NCI-H82 treated with DMSO at 0.1 percent for 48 hours (cell line): ENCODE results near the gene TSN.

ENCODE experiments used
- DNase-seq: peaks from one replicate; lab custom pipeline; 2025; ENCODE audit not compliant: unreplicated experiment; lab: John Stamatoyannopoulos, UW

The TSN gene

DNA sequence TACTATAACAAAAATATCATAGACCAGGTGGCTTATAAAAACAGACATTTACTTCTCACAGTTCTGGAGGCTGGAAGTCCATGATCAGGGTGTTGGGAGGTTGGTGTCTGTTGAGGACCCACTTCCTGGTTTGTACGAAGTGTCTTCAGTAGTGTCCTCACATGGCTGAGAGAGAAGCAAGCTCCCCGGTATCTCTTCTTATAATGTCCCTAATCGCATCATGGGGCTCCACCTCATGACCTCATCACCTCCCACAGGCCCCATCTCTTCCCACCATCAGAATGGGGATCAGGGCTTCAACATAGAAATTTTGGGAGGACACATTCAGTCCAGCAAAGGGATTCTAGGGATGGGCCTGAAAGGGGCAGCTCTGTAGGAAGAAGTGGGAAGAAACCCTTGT, 14.0 kb upstream of the TSN start:
- no peak for DNase-seq

DNA sequence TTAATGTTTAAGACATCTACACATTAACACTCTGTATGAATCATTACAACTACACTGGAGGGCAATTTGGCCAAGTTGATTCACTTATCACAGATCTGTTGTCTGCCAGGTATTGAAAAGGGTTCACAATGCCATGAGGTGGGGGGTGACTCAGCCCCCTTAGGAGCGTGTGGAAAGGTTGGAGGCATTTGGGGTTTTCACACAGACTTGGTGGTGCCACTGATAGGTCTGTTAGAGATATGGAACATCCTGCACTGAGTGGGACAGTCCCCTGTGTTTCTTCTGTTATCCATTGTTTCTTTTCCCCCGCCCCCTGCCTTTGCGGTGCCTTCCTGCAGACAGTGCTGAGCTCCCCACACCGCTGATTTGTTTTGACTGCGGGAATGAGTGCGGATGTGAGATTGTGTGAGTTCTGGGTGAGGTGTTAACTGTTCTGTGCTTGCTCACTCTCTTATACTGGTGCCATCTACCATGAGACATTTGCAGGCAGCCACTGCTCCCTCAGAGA, 9.3 kb upstream of the TSN start:
- DNase-seq = no peak

DNA sequence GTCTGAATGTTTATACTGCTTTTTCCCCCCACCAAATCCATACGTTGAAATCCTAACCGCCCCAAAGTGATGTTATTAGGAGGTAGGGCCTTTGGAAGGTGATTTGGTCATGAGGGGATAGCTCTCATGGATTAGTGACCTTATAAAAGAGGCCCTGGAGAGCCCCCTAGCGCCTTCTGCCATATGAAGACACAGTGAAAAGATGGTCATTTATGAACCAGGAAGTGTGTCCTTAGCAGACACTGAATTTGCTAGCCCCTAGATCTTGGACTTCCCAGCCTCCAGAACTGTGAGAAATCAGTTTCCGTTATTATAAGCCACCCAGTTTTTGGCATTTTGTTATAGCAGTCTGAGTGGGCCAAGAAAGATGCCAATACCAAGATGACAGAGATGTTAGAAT, 7.2 kb upstream of the TSN start:
- DNase-seq = no peak

DNA sequence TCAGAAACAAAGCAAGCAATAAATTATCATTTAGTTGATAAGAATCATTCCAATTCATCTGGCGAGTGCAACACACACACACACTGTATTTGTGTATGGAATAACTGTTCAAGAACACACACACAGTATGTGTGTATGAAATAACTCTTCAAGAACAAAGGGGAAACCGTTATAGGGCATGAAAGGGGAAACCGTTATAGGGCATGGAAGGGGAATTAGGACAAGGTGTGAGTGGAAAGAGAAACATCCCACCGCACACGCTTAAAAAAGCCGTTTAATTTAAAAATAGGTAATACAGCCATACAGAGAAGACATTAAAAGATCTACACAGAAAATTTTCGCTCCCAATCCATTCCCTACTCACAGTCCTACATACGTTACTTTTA, 607 bp upstream of the TSN start:
- no peak for DNase-seq

DNA sequence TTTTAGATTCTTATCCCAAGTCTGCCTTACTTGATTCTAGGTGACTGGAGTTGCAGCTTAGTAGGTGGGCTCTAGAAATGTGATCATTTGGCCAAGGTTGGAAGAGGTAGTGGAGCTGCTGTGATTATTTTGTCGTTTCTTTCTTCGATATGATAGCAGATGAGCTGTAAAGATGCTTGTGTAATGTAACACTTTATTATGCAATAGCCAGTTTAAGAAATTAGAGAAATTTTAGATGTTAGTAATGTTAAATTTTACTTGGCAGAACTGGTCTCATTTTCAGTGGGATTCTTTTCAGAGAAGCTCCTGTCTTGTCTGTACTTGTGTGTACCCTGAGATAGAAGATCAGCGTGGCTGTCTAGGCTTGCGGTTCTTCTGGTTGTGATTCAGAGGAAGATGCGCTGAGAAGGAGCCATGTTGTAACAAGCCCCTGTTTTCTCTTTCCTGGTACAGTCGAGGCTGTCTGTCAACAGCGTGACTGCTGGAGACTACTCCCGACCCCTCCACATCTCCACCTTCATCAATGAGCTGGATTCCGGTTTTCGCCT, 9.3 kb downstream of the TSN start:
- DNase-seq = no peak

DNA sequence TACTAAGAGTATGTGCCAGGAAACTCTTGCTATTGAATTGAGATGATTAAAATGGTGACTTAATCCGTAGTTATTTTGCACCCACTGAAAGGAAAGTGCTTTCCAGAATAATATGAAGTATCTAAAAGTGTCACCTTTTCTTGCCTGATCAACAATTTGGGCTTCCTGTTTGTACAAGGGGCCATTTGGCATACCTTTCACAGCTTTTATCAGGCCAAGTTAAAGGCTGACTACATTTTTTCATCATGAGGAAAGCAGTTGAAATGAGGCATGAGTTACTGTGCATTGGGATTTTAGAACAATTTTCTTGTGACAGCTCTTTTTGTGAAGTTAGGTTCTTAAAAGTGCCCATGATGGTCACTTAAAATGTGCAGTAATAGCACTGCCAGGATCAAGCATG, 11.2 kb downstream of the TSN start:
- DNase-seq = no peak

DNA sequence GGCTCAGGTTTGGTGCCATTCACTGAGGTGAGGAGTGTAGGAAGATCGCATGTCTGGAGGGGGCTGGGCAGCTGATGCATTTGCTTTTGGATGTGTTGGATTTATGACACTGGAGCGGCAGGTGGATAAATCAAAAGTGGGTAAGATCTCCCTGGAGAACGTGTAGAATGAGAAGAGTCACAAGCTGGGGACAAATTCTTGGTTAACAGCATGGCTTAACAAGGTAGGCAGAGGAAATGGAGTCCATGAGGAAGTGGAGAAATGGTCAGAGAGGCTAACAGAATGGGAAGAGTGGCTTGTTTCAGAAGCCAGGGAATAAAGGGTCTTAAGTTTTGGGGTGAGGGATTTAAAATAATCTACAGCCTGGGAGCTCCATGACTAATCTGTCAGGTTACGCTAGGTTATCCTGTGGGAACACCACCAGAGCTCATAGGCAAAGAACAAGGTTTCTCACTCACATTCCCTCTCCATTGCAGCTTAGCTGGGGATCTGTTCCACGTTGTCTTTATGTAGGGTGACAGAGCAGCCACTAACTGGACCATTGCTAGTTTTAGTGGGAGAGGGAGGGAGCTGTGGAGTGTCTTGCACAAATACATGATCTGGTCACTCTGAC, 12.8 kb downstream of the TSN start:
- no peak for DNase-seq

DNA sequence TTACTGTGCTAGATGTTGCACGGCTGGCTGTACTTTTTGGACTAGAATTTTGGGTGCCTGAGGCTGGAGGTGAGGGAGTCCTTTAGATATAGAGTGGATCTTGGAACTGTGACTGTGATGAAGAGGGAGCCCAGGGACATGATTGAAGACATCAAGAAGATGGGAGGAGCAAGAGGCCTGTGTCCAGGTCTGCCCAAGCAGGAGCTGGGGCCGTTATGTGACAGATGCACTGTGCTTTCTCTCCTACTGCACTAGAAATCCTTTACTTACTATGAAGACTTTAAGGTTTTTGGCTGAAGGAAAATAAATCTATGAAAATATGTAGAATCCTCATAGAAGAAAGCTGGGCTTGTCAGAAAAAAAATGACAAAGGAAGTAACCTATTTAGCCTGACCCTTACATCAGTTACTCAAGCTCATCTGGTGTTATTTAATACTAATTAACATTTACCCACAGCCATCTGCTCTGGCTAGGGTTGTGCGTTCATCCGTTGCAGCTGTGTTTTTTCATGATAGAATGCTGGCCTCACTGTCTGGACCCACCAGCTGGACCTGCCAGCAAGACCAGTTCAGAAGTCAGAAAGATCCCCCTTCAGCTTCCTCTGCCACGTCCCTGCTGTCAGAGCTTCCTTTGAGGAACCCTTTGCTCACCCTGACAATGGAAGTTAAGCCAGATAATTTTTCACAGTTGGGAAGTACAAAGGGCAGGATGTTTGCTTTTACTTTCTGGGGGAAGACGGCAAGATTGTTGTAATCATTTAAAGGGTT, 16.7 kb downstream of the TSN start:
- peak; percentile 87 for DNase-seq

DNA sequence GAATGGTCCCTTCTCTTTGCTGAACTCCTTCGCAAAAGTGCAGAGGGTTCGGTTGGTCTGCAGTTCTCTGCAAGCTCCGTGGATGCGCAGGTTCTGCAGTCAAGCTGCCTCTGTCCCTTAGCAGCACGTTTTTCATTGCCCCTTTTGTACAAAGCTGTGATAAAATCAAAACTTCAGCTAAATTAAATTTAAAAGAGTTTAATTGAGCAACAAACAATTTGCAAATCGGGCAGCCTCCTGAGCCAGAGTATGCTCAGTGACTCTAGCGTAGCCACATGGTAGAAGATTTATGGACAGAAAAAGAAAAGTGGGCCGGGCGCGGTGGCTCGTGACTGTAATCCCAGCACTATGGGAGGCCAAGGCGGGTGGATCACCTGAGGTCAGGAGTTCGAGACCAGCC, 18.8 kb downstream of the TSN start:
- no peak for DNase-seq

DNA sequence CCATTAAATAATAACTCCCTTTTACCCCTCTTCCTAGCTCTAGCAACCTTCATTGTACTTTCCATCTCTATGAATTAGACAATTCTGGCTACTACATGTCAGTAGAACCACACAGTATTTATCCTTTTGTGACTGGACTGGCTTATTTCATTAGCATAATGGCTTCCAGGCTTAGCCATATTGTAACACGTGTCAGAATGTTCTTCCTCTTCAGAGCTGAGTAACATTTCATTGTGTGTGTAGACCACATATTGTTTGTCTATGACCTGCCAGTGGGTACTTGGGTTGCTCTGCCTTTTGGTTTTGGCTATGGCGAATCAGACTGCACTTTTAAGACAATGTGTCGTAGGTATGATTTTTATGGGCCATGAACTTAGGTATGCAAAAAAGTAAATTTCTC, 20.9 kb downstream of the TSN start:
- no peak for DNase-seq

DNA sequence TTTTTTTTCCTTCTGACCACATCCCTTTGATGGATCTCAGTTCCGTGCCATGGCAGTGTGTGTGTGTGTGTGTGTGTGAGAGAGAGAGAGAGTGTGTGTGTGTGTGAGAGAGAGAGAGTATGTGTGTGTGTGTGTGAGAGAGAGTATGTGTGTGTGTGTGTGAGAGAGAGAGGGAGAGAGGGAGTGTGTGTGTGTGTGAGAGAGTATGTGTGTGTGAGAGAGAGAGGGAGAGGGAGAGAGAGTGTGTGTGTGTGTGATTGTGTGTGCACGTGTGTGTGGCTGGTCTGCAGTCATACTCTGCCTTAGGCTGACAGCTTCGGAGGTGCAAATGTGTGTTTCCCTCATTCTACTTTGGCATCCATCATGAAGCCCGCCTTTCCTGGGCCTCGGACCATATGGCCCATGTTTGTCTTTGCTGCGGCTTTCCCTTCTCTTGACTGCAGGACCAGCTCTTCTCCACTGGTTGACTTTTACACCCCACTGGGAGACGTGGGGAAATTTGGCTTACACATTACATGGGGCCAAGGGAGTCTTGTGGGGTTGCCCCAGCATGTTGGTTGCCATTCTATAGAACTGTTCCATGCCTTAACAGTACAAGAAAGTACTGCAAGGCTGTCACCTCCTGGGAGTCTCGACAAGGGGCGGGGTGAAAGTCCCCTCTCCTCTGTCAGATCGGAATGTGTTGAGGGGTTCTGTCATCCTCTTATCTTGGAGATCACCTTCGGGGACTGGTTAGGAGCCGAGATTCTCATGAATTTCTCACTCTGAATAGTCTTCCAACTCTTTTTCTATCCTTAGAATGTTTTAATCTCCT, 21.6 kb downstream of the TSN start:
- no peak for DNase-seq

DNA sequence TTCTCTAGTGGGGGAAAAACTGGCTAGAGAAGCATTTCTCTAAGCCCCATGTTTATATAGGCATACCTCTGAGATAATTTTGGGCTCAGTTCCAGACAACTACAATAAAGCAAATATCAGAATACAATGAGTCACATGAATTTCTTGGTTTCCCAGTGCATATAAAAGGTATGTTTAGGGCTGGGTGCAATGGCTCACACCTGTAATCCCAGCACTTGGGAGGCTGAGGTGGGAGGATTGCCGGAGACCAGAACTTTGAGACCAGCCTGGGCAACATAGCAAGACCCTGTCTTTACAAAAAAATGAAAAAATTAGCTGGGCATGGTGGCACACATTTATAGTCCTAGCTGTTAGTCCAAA, 22.2 kb downstream of the TSN start:
- no peak for DNase-seq

DNA sequence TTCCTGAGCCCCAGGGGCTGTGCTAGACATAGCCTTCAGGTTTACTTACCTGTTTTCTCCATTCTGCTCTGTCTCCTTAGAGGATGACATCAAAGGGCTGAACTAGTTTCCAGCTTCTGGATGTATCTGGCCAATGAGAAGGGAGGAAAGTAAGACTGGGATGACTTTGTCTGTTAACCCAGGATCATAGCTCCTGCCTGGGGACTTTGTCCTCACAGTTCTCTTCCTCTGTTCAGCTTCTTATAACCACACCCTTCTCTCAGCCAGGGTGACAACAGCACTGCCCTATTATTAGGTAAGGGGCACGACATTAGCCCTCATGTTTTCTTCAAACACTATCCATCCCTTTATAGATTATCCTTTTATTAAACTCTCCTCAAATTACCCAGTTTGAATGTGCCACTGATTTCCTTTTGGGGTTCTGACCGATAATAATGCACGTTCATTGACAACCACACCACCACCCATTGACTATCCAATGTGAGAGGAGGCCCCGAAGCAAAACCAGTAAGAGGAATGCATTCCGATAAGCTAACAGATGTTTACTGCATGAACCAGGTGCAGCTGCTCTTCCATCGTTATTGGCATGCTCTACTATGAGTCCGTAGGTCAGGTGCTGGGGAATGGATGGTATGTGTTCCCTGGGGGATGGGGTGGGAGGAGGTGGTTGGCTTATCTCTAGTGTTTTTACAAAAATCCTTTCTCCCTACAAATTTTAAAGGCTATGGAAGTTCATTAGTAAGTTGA, 23.5 kb downstream of the TSN start:
- no peak for DNase-seq

DNA sequence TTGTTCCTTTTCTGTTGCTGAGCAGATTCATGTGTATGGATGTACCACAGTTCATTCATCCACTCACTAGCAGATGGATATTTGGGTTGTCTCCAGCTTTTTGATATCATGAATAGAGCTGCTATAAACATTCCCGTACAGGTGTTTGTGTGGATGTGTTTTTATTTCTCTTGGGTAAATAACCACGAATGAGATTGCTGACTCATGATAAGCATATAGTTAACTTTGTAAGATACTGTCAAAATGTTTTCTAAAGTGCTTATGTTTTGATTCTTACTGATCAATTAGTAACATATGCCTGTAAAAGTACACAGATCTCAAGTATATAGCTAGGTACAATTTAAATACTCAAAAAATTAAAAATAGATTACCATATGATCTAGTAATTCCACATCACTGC, 27.7 kb downstream of the TSN start:
- no peak for DNase-seq

DNA sequence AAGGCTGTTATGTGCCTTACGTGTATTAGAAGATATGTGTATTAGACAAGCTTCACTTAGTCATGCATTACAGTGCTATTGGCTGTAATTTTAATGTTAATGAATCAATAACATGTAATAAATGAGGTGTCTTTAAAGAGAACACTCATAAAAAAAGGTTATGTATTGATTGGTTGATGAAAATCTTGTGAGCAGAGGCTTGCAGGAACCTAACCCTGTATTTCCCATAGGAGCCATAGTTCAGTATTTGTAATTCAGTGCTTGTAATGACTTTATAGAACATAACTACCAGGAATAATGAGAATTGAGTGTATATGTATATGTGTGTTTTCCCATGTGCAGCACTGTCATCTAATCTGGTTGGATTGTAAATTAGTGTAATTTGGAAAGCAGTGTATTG, 33.2 kb downstream of the TSN start:
- DNase-seq = no peak

DNA sequence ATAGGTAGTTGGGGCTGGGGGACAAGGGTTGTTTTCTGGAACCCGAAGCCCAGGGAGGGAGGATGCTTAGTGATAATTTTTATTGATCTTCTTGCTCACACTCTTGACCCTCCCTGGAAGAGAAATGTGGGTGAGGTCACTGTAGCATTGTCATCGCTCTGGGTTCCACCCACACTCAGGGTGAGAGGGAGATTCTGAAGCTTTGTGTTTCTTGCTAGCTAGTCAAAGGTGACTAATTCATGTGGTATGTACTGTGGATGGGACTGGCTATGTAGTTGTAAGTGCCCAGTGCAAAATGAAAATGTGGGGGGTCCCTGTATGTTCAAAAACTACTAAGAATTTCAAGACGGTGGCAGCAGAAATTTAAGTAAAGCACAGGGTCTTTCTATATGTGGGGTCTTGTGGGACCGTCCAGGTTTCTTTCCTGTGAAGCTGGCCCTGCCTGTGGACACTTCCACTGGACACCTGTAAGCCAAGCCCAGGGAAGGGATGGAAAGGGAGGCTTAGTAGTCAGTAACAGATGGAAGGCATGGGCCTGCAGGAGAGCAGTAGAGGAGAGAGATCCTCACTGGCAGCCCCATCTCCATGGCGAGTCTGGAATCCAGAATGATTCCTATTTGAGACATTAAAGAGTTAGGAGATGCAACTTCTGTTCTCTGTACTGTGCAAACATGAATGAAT, 35.0 kb downstream of the TSN start:
- no peak for DNase-seq

DNA sequence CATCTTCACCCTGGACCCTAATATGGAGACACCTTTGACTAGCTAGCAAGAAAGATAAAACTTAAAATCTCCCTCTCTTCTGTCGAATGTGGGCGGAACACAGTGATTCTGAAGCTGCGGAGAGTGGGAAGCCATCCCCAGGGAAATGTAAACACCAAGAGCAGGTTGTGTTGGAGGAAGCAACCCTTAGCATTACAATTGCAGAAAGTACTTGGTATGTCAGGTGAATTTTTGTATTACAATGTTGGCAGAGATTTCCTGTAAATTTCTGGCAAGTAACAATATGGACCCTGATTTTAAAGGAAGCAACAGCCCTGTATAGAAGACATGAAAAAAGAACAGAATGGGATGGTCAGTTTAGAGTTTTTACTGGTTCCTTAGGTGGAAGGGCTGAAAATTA, 35.8 kb downstream of the TSN start:
- DNase-seq = no peak

DNA sequence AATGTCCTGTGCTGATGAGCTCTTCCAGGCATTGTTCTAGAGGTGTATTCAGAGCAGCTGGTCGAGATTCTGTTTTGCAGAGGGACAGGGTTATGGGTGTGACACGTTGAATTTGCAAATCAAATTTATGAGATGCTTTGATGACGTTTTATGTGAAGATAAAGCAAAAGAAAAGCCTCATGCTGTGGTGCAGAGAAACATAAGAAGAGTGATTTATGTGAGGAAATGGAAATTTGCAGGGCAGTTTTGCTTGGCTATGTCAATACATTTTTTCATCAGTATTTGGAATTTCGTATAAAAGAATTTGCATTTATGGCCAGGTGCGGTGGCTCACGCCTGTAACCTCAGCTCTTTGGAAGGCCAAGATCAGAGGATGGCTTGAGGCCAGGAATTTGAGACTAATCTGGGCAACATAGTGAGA, 36.4 kb downstream of the TSN start:
- DNase-seq = no peak

DNA sequence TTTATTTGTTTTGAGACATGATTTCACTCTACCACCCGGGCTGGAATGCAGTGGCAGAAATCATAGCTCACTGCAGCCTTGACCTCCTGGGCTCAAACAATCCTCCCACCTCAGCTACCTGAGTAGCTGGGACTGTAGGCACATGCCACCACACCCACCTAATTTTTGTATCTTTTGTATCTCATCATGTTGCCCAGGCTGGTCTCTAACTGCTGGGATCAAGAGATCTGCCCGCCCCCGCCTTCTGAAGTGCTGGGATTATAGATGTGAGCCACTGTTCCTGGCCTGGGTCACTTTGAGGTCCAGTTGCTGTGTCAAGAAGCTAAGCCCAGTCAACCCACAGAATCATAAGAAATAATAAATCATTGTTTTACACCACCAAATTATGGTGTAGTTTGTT, 38.4 kb downstream of the TSN start:
- DNase-seq = no peak

DNA sequence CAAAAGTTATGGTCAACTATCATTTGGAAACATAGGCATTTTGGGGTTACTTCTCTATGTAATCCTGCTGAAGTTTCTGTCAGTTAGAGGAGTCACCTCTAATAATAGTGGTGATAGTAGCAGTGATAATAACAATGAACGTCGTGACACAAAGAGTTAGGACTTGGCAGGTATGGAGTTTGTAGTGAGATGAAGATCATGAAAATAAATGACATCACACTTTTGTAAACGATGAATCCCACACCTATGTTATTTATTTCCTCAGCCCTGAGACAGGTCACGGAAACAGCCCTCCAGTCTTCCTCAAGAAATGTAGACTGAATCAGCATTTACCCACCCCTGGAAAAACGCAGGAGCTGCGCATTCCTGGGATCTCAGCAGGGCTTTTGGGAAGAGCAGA, 38.8 kb downstream of the TSN start:
- DNase-seq = no peak

DNA sequence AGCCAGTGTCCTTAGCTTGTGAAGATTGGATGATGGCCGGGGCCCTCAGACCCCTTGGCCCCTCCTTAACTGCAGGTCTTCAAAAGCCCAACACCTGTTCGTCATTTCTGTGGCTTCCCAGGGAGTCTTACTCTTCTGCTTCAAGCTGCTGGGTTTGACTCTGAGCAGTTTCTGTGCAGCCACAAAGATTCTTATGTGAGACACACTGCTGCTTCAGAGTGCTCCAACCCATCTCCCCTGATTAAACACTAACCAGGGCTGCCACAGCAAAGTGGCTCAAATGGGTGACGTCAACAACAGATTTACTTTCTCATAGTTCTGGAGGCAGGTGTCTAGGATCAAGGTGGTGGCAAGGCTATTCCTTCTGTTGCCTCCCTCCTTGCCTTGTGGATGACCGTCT, 40.8 kb downstream of the TSN start:
- no peak for DNase-seq
